Astrocyte of the spinal cord (primary cell): ENCODE measurements around the gene SNAI3.

Experiments used
- DNase-seq: peaks from one replicate; pipeline ENCODE4 v3.0.0; 2011; ENCODE audit warnings: low read depth, low spot score
- H3K4me3 ChIP-seq: 2 replicates; pipeline ENCODE4 v1.5.1; 2011; ENCODE audit warnings: low read depth, mild to moderate bottlenecking, low read length, moderate library complexity
- CTCF ChIP-seq: IDR thresholded peaks from 2 replicates; pipeline ENCODE4 v1.5.1; 2012; ENCODE audit warnings: low read depth, mild to moderate bottlenecking, low read length, inconsistent platforms
- in situ Hi-C: cut with HindIII; loops from 2 replicates; pipeline ENCODE4 v1.10.0; 2017; ENCODE audit warnings: low sequenced_read_pairs

The SNAI3 gene

GRCh38 chr16:88661468-88661867 lies 24.8 kb downstream of the SNAI3 start:
- in situ Hi-C loops: no loop called here
- no peak overlapping the region for H3K4me3 ChIP-seq
- DNase-seq: no peak
- no peak for TF ChIP-seq CTCF

GRCh38 chr16:88659160-88659559 lies 27.1 kb downstream of the SNAI3 start:
- DNase-seq: no peak
- H3K4me3 ChIP-seq: no peak overlapping the region
- no peak for TF ChIP-seq CTCF
- in situ Hi-C loops: no loop called here

- no peak for DNase-seq
- TF ChIP-seq CTCF: no peak
- no peak overlapping the region for H3K4me3 ChIP-seq
- in situ Hi-C loops: no loop called here
Observed at GRCh38 chr16:88658714-88659113, 27.6 kb downstream of the SNAI3 start.

- in situ Hi-C loops: no loop called here
Observed at GRCh38 chr16:88657371-88657770, 28.9 kb downstream of the SNAI3 start.

GRCh38 chr16:88656291-88656980 lies 29.9 kb downstream of the SNAI3 start:
- in situ Hi-C loops: no loop called here
- no peak overlapping the region for H3K4me3 ChIP-seq
- no peak for TF ChIP-seq CTCF
- DNase-seq: no peak

More at GRCh38 chr16:88657371-88657770, 28.9 kb downstream of the SNAI3 start:
- TF ChIP-seq CTCF: no peak
- no peak overlapping the region for H3K4me3 ChIP-seq
- no peak for DNase-seq

- TF ChIP-seq CTCF: no peak
- H3K4me3 ChIP-seq: no peak overlapping the region
- in situ Hi-C loops: no loop called here
- no peak for DNase-seq
Observed at GRCh38 chr16:88655733-88656281, 30.5 kb downstream of the SNAI3 start.
